GM19395 (cell line): ENCODE data around the gene ADCY2.

Experiments
- ATAC-seq: cut with Tn5 transposase; IDR thresholded peaks from one replicate; pipeline ENCODE4 v1.9.1; 2021; ENCODE audit warnings: mild to moderate bottlenecking, moderate library complexity; ENCODE audit not compliant: unreplicated experiment

The ADCY2 gene

GRCh38 chr5:7495131-7495517 is 99.2 kb downstream of the ADCY2 start:
- no peak for ATAC-seq

DNA sequence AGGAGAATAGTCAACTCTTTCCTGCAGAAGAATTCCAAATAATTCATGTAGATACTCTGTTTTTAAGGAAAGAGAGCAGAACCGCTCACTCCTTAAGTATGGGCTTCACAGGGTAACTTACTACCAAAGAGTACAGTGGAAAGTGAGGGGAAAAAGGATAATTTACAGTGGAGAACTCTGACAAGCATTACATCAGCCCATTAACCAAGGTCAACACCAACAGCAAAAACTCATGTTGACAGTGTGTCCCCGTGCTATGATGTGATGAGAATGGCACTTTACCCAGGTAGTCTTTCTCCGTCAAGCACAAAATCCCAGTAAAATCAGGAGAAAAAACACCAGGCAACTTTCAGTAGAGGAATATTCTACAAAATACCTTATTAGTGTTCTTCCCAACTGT is 104.3 kb downstream of the ADCY2 start:
- ATAC-seq: no peak

DNA sequence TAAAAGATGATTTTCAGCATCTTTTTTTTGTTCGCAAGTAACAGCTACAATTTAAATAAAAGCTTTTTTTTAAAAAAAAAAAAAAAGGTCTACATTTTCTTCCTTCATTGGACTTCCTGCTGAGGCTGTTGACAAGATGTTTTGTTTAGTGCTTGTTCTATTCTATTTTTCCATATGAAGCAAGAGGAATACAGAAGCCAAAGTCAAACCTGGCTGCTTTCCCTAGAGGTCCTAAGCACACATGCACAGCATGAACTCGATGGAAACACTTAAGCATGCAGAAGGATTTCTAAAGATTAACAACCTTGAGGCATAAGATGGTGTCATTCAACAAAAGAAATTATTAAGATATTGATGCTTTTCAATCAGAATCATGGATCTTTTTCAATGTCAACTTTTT is 105.1 kb downstream of the ADCY2 start:
- no peak for ATAC-seq

DNA sequence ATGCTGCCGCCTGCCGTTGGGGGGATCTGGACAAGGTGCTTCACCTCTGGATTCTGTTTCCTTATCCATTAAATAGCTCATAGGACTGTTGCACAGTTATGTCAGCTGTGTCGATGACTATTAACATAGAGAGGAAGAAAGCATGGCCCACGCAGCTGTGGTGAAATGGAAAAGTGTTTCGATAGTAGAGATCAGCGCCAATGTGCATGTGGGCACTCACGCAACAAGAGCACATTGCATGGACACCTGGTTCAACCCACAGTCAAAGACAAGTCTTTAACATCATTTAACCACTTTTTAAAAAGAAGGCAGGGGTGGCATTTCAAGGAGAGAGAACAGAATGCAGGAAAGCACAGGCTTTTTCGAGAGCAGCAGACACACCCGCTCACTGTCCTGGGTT is 107.6 kb downstream of the ADCY2 start:
- no peak for ATAC-seq

DNA sequence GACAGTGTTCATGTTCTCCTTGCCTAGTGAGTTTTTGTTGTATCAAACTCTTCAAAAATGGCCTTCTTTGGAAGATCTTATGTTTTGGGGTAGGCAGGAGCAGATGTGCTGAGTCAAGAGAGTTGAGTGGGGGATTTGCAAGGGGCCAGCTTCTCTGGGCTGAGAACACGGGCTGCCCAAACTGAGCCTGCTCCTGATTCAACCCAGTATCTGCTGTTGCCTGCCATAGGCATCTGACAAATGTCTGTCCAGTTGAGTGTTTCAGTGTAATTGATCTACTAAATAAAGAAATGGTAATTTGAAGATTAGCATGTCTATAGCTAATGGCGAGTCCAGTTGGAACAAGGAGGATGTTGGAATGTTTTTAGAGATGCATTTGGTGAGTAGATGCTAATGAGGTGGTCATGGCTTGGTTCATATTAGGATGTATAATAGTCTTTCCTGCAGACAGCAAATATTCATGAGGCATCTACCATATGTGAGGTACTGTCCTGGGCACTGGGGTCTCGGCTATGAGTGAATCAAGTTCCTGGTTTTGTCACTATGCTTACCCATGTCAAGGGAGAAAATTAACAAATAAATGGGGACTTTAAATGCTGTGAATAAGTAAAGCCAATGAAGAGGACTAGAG is 119.5 kb downstream of the ADCY2 start:
- no peak for ATAC-seq

- ATAC-seq: no peak
Measured at GRCh38 chr5:7516253-7516652, 120.3 kb downstream of the ADCY2 start.

GRCh38 chr5:7517006-7517405 is 121.1 kb downstream of the ADCY2 start:
- no peak for ATAC-seq

DNA sequence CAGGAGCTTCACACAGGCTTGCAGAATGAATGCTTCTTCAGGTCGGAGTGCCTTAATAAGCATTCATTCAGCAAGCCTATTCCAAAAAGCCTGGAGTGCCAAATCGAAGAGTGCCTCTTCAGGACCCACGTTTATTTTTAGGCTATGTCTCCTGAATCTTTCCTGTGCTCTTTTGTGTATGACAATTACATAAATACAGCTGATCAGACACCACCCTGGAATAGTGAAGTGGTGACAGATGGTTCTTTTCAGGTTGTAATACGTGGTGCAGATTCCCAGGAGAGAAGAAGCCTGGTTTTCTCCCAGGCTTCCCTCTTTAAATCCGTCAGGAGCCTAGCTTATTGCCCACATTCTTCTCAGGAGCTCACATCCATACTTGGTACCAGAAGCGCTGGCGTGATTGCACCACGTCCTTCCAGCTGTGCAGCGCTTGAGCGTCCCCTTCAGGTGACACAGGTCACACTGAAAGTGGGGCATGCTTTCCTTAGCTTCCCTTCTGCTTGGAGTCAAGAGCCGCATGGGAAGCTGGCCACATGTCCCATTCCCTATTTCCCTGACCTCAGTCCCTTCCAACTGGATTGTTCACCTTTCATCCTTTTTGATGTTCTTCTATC is 123.1 kb downstream of the ADCY2 start:
- ATAC-seq: no peak

- ATAC-seq: no peak
Measured at GRCh38 chr5:7519564-7519963, 123.6 kb downstream of the ADCY2 start.

DNA sequence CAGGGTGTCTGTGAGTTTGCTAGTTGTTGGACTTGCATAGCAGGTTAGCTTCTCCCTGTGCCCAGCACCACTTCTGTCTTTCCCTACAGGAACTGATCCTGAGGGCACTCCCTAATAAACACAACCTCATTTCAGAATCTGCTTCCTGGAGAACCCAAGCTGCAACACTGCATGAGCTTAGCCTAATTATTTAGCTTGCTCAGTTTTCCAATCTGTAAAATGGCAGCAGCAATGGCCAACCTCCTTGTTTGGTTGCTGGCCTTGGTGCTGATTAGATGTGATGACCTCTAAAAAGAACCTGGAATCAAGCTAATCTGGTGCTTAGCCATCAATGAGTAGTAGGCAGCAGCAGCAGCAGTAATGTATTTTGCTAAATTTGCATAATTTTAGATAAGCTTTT is 133.9 kb downstream of the ADCY2 start:
- ATAC-seq: no peak

- no peak for ATAC-seq
Measured at GRCh38 chr5:7533941-7534340, 138.0 kb downstream of the ADCY2 start.

- no peak for ATAC-seq
Measured at GRCh38 chr5:7534505-7534904, 138.6 kb downstream of the ADCY2 start.

- no peak for ATAC-seq
Measured at GRCh38 chr5:7537573-7537972, 141.6 kb downstream of the ADCY2 start.

DNA sequence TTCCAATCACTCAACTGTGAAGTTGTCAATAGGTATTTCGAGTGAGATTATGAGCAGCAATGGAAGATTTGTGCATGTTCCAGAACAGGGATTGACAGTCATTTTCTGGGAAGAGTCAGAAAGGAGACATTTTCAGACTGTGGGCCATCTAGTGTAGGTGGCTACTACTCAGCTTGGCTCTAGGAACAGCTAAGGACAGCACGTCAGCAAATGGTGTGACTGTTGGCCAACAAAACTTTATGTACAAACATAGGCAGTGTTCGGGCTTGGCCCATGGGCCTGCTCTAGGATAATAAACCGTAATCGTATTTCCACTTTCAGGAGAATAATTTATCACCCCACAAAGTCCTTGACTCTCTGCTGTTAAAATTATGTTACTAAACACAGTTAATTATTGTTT is 143.6 kb downstream of the ADCY2 start:
- no peak for ATAC-seq

DNA sequence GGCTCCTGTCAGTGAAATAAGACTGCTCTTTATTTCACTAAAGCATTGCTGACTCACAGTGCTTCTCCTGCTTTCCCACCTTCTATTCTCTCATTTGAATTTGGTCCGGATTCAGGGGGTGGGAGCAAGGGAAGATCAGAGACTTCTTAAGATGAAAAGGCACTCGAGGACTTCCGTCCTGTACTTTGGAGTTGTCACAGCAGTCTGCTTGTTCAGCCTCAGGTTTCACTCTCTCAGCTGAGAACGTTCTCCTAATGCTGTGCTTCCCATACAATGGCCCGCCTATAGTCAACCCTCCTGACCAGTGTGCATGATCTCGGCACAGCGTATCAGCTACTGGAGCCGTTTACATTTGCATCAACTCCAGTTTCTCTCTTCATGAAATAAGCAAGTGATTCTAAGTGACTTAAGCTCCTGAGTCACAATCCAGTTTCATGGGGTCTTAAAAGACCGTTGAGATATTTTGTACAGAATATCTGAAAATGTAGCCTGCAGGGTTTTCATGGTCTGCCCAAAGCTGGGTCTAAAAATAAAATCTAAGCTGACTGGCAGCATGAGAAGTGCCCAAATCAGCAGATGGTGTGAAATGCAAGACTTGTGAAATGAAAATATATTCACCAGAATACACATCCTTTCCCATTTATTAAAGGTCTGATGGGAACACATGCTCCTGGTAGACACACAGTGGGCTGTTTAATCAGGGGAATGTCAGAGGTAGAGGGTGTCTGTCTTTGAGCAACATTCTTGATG is 145.0 kb downstream of the ADCY2 start:
- no peak for ATAC-seq

DNA sequence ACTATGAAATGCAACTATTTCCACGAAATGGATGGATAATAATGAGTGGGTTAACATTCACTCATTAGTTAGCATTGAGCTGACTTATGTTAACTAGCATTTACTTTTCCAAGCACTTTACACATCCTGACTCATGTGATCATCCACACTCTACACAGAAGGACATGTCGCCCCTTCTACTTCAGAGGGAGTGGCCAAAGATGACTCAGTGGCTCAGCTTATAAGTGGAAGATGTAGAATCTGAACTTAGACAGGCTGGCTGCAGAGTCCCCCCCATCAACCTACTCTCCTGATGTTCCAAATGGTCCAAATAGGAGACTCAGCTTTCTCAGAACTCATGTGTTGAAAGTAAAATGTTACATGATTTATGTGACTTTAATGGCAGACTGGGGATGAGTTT is 146.0 kb downstream of the ADCY2 start:
- ATAC-seq: no peak

GRCh38 chr5:7546555-7546954 is 150.6 kb downstream of the ADCY2 start:
- ATAC-seq: no peak

DNA sequence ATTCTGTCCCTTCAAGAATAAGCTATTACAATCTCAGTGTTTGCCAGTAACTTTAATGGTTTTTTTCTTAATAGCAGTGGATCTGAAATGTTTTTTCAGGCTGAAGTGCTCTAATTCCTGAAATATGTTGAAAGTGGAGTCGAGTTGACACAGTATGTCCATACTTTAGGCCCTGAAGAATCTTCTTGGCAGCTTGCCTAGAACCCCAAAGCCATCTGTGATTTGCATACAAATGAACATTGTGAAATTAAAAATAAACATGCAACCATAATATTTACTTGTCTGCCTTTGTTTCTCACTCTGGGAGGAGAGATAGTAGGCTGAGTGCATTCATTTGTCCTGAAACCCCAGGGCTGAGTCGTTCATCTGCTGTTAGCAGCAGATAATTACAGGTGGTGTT is 152.7 kb downstream of the ADCY2 start:
- no peak for ATAC-seq

DNA sequence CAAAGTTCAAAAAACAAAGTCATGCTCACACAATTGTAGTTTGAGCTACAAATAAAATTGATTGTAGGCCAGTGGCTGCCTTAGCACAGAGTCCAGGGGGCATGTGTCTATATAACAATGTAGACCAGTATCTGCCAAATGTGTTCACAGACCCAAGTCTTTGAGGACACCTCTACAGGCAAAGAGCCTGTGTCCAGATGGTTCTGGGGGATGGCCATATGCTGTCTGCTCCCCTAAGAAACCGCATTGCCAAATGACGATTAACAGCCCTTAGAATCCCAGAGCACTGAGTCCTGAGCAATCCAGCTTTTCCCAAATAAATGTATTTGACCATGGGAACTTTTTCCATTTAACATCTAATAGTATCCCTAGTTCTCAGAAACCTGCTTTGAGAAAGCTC is 169.6 kb downstream of the ADCY2 start:
- no peak for ATAC-seq

DNA sequence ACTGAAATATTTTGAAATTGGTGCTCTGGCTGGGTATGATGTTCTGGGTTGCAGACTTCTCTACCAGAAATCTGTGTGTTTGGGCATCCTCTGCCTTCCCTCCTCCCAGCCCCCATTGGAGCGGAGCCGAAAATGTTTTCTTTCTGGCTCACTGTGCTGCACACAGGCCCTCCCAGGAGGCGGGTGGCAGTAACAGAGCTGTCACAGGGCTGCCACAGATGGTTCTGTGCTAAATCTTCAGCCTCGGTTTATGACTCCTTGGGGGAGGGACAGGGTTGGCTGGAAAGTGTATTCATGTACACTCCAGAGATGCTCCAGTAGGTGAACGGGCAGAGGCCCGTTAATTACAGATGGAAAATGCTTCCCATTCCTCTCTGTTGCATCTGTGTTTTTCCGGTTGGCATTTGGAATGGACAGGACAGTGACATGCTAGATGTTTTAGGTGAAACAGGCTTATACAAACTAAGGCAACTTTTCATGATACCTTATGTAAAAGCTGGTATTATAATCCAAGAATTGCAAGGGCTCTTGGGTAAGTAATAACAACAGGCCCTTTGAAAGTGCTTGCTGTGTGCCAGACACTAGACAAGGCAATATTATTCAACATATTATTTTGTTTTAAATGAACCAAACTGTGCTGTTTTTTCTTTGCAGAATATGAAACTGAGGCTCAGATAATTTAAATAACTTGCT is 180.2 kb downstream of the ADCY2 start:
- no peak for ATAC-seq

- no peak for ATAC-seq
Measured at GRCh38 chr5:7577381-7577780, 181.4 kb downstream of the ADCY2 start.

- ATAC-seq: no peak
Measured at GRCh38 chr5:7578071-7578470, 182.1 kb downstream of the ADCY2 start.
